GM18519 (cell line): Measurements from ENCODE around the gene DPP7.
A peak's percentile ranks its signal among the peaks of the same experiment; 100 is the strongest.
"Not testable (repeated sequence)": the region's sequence is repeated elsewhere in the genome, so short reads cannot be mapped to it uniquely, and the experiment has no call there.

Source experiments
- ATAC-seq: cut with Tn5 transposase; IDR thresholded peaks from one replicate; pipeline ENCODE4 v1.9.1; 2021; ENCODE audit warnings: mild to moderate bottlenecking, moderate library complexity; ENCODE audit not compliant: unreplicated experiment, low FRiP score

Gene DPP7

DNA sequence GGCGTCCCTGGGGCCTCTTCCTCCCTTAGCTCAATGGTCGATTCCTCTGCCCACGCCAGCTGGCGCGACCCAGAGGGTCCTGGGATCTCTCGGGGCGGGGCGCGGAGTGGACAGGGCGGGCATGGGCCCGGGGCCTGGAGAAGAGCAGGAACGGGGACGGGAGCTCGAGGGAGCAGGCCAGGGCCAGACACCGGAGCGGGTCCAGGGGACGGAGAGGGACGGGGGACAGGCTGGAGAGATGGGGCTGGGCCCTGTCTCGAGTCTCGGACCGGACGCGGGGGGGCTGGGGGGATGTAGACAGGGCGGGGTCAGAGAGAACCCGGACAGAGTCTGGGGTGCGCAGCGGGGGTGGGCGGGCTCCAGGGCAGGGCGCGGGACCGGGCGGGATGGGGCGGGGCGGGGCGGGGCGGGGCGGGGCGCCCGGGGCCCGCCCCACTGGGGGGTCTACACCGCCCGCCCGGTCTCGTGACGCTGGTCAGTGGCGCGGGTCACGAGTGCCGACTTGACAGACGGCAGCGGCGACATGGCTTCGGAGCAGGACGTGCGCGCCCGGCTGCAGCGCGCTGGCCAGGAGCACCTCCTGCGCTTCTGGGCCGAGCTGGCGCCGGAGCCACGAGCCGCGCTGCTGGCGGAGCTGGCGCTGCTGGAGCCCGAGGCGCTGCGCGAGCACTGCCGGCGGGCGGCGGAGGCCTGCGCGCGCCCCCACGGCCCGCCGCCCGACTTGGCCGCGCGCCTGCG is 37.4 kb downstream of the DPP7 start, which contains the start of gene UAP1L1:
Gene UAP1L1 (plus strand): TSS at position 508 of the 738 bp plus-strand sequence. CDS start 16 bp downstream, at position 524.
- ATAC-seq: peak; percentile 29

DNA sequence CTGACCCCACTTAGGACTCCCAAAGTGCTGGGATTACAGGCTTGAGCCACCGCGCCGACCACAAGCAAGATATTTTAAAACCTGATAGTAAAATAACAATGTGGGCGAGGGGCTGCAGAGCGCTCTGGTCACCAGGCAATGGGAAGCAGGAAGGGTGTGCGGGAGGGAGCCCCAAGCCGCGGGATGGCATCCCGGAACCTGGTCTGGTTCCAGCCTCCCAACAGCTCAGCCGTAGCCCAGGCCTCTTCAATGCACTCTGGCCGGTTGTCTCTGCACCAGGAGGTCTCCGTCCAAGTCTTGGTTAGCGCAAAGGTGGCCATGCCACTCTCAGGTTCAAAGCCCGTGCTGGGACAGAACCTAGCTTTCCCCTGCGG is 37.9 kb downstream of the DPP7 start:
- ATAC-seq: no peak

DNA sequence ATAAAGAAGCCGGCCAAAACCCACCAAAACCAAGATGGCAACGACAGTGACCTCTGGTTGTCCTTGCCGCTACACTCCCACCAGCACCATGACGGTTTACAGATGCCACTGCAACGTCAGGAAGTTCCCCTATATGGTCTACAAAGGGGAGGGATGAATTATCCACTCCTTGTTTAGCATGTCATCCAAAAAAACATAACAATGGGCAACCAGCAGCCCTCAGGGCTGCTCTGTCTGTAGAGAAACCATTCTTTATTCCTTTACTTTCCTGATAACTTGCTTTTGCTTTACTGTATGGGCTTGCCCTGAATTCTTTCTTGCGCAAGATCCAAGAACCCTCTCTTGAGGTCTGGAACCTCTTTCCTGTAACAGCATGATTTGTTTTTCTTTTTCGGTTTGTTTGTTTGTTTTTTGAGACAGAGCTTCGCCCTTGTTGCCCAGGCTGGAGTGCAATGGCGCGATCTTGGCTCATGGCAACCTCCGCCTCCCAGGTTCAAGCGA is 39.2 kb downstream of the DPP7 start:
- ATAC-seq: no peak

DNA sequence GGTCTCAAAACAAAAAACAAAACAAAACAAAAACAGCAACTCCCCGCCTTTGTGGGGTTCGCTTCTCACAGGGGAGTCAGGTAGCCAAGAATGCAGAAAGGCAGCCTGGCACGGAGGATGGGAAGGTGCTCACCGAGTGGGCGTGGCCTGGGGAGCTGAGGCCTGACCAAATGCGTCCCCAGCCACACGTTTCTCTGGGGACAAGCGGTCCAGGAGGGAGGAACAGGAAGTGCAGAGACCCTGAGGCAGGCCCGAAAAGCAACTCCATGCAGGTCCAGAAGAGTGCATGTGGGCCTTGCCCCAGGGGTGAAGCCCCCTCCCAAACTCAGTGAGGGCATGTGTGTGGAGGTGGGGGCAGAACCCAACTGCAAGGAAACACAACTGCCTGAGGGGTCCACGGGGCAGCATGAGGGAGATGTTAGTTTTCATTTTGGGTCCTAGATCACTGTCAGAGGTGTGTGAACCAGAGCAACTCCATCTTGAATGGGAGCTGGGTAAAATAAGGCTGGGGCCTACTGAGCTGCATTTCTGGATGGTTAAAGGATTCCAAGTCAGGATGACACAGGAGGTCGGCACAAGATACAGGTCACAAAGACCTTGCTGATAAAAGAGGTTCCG is 39.8 kb downstream of the DPP7 start:
- no peak for ATAC-seq

DNA sequence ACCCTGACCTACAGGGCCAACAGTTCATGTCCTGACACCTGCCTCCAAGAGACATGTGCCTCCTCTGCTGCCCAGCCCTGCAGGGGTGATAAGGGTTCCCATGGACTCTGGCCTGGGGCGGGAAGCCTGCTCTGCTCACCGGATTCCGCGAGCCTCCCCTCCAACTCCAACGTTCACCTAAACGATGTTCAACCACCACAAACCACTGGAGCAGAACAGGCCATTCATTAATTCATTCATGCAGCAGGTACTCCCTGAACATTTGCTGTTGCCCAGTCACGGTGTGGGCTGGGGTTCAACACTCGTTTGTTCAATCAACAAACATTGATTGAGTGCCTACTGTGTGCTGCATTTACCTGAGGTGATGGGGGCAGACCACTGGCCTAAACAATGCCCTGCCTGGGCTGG is 40.5 kb downstream of the DPP7 start:
- ATAC-seq: no peak

DNA sequence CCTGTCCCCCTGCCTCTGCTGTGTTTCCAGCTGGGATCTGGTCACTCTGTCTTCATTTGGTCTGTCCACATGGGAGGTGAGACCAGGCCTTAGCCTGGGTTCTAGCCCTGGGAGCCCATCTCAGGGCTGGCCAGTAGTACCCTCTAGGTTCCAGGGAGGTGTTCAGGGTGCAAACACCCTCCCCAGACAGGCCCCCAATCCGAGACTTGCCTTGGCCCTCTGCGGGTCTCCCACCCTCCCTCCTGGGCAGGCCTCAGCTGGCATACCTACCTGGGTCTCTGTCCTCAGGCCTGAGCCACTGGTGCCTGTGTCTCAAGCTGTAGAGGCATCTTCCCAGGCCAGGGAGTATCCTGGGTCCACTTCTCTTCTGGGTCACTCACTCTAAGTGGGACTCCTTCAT is 43.3 kb downstream of the DPP7 start:
- ATAC-seq: no peak

DNA sequence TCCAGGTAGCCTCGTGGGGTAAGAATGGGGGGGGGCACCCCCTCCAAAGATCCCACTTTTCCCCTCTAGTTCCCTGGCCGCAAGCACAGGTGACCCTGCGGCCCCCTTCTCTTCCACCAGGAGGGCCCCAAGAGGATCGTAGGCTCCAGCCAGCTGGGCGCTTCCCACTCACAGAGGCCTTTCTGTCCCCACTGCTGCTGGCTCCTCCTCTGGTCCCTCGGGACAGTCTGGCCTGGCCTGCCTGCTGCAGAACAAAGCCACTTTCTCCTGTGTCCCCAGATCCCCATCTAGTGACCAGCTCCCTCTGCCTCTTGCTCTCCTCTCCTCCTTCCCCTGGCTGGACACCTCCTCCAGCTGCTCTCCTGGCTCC is 43.6 kb downstream of the DPP7 start:
- ATAC-seq: no peak

DNA sequence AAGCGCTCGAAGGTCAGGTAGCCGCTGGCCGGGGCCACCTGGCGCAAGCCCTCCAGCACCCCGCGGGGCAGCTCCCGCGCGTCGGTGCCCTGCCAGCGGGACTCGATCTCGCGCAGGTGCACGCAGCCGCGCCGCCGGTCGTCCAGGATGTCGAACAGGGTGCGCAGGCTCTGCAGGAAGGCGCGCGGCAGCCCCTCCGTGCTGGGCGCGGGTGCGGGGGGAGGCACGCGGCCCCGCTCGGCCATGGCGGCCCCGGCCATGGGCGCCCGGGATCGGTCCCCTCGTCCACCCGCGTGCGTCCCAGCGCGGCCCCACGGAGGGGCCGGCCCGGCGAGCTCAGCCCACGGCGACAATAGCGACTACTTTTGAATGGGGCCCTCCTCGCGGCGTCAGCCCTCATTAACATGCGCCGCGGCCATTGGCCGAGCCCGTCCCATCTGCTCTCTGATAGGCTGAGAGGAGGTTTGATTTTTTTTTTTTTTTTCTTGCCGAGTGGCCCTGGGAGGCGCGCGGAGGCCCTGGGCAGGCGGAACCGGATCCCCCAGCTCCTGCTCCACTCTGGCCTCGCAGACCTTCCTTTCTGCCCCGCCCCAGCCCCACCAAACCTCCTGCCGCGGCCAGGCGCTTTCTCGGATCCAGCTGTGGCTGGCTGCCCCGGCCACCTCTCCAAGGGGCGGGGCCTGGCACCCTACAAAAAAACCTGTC is 44.2 kb downstream of the DPP7 start, which contains the start of gene SAPCD2:
Gene SAPCD2 (minus strand): TSS at position 357 of the 705 bp plus-strand sequence. CDS start 97 bp downstream, at position 260.
- no peak for ATAC-seq

DNA sequence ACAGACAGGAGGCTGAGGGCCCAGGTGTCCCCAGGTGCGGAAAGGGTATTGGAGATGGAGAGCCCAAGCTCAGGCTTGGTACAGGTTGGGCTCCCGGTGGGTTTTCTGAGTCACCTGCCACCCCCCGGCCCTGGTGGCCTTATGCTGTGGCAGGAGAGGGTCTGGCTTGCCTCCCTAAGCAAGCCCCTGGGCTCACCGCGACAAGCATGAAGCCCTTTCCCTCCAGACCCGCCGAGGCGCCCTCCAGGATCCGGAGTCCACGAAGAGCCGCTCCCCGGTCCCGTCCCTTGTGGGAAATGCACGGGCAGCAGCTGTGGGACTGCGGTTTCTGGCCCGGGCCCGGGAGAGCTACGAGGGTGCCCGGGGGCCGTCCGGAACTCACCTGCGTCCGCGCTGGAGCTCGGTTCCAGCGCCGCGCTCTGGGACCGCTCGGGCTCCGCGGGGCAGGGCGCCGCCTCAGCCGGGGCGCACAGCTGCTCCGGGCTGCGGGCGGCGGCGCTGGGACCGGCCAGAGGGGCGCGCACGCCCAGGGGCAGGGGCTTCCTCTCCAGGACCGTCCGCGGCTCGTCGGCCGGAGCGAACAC is 44.9 kb downstream of the DPP7 start:
- ATAC-seq: no peak

DNA sequence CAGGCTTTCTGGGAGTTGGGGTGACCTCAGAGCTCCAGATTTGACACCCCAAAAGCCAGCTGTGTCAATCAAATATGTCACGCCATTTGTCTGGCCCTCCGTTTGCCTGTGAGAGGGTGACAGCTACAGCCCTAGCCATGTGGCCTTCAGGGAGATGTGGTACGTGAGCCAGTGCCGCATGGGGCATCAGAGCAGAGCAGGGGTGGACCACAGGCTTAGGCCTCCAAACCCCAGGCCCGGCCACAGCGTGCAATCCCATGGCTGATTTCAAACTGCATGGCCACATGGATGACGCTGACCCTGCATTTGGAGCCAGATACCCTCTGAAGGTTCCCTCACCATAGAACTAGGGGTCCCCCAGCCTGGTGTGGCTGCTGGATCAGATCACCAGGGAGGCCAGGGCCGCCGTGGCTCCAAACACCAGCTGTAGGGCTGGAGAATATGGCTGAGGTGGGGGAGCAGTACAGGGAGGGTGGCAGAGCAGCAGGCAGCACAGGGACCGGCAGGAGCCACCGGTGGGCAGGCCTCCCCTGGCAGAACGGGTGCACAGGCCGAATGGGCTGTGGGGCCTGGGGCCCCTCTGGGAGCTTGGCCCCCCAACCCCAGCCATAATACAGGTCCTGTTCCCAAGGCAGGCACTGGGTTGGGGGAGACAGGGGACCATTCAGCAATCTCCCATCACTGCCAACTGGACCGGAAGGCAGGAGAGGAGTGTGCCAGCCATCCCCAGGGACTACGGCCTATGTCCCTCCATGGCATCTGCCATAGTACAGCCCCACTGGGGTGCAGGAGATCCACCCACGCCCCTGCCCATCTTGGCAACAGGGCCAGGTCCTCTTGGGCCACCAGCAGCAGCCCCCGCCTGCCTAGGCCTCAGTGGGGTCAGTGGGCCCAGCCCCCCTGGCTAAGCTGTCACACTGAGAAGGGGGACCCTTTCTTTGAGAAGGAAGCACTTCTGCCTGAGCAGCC is 45.7 kb downstream of the DPP7 start:
- ATAC-seq: no peak

DNA sequence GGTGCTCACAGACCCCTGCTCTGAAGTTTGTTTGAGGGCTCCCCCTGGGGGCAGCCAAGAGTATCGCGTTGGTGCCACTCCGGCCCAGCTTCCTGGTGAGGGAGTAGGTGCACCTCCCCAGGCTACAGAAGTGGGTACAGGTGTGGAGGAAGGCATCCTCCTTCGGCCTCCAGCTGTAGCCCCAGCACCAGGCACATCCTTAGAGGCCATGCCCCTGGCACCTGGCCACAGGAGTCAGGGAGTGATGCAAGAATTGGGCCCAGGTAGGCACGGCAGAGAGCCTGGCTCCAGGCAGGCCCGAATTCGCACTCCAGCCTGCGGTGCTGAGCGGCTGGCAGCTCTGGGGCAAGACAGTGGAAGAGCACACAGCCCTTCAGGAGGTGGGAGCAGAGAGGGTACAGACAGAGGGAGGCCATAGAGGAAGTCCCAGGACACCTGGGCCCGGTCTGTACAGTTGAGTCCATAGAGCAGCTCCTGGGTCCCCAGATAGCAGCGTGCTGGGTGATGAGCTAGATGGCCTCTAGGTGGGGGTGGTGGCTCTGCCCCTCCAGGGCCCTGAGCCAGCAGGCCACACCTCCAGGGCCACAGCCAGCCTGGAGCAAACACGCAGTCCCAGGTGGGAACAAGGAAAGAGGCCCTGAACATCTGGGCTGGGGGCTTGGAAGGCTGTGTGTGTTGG is 46.5 kb downstream of the DPP7 start:
- no peak for ATAC-seq

DNA sequence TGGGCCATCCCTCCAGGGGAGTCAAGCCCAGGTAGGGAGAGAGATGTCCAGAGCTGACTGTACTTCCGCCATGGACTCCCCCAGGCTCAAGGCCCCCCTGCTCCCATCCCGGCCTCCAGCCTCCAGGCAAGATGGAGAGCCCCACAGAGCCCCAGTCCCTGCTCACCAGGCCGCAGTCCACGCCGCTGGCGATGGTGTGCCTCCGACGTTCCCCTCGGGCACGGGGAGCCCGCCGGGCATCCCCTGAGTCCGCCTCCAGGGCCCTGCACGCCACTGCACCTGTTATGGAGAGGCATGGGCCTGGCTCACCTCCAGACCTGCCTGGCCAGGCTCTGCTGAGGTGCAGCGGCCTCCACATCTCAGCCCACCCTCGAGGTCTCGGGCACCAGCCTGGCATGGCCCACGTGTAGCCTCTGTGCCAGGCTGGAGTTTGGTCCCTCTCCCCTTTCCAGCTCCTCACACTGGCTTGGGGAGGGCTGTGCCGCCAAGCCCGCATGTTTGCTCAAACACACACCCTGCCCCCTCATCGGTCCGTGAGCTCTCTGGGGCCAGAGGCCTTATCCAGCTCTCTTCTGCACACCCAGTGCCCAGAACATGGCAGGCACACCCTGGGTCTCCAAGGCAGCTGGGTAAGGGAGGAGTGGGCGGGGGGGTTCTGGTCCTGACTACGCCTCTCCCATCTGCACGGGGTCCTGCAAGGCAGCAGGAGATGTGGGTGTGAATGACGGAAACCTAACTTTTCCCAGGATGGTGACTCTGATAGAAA is 48.3 kb downstream of the DPP7 start:
- no peak for ATAC-seq

DNA sequence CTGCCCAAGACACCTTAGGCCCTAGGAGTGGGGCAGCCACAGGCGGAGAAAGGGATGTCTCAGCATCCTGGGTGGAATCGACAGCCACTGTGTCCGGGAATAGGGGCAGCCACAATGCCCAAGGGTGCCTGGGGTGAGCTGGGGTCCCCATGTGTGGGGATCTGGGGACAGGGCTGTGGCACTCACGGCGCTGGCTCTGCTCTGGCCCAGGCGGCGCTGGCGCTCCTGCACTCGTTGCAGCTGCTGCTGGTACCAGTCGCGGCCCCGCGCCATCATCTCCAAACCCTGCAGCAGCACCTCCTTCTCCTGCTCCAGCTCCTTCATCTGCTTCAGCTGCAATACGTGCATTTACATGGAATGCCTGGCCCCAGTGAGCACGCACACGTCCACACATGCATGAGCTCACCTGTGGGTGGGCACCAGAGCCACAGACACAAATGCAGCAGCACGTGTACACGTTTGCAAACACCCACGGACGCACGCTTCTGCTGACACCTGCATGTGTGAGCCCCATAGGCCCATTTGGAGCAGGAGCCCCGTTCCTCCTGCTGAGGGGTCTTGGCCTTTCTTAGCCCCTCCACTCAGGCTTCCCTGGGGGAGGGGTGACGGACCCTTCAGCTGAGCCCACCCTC is 49.1 kb downstream of the DPP7 start:
- ATAC-seq: no peak

DNA sequence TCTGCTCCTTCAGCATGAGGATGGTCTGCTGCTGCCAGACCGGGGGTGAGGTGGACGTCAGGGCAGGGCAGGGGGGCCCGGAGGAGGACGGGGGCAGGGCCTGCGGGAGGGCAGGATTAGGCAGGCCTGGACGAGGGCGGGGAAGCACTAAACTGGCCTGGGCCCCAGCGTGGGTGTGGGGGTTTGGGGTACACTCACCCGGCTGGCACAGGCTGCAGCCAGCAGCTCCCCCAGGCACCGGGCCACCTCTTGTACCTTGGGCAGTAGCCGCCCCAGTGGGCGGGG is 49.7 kb downstream of the DPP7 start:
- no peak for ATAC-seq

DNA sequence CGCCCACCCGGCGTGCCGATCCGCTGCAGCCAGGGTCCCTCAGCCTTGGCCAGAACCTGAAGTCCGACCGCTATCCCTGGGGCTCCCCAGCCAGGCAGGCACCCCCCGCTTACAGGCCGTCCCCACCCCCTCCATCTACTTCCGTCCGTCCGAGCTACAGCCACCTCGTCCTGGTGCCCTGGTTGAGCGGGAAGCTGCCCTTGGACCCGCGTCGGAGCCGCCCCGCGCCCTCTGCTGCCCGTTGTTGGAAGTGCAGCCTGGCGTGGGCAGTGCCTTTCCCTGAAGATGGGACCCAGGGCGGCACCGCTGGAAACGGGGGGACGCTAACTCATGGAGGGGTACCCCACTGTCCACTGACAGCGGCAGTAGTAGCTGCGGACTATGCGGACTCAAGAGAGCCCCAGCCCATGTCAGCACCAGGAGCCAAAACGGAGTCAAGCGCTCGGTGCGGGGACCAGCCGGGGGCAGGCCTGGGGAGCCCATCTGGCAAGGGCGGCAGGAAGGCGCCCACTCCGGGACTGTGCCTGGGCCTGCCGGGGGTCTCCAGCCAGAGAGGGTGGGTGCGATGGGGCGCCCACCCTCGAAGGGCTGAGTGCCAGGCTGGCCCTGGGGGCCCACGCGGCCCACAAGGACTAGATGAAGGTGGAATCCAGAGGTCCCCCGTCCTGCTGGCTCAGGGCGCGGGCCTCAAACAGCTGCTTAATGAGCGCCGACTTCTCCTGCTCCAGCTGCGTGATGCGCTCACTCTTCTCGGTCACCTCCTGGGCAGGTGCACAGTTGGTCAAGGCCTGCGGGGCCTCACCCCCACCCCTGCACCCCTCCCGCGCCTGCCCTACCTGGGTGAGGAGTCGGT is 50.3 kb downstream of the DPP7 start:
- ATAC-seq: no peak

DNA sequence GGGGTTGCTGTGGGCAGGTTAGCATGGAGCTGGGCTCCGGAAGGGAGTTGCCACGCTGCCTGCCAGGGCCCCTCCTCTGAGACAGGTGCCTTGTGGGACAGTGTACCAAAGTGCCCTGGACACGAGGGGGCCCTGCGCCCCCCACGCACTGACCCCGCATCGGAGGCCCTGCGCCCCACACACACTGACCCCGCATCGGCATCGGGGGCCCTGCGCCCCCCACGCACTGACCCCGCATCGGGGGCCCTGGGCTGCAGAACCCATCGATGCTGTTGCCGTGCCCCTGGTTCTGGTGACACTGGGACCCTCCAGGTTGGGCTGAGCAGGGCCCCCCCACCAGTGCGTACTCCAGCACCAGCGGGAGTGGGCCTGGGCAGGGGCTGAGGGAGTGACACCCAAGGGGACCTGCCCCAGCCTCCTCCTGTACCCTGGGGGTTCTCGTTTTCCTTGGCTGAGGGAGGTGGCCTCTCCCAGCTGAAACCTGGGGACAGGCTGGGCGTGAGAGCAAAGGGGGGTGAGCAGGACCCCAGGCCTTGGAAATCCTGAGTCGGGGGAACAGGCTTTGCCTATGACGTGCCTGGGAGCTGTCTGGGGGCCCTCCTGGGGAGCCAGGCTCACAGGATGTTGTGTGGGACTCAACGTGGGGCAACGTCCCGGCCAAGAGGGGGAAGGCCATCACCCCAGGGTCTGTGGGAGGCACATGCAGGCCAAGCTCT is 51.1 kb downstream of the DPP7 start:
- ATAC-seq: no peak

DNA sequence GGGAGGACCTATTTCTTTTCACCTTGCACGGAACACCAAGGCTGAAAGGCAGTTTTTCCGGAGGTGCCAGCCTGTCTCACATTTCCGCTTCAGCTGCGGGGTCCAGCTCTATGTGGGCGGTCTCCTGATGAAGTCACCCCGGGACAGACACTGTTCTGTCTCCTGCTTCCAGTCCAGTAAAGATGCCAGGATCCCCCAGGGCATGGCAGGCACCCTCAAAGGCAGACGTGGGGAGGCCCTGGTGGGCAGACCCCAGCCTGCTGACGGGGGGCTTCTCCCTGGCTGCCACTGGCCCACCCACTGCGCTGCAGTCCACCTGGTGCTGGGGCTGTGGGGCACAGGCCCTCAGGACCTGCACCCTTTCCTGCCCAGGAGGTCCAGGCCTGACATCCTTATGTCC is 51.7 kb downstream of the DPP7 start:
- ATAC-seq: not testable (repeated sequence)
